Prostate gland (tissue), 2 donors: Measurements from ENCODE around the gene MAP3K15.

Source experiments
- POLR2A ChIP-seq: fragments of 450-650 bp; IDR thresholded peaks from one replicate; pipeline ENCODE4 v1.6.1; 2016; ENCODE audit warnings: antibody characterized with exemption, mild to moderate bottlenecking
- POLR2AphosphoS5 ChIP-seq: sonication (generic); formaldehyde crosslinking; IDR thresholded peaks from one replicate; pipeline ENCODE4 v1.6.1; 2017; ENCODE audit warnings: antibody characterized with exemption
- TF ChIP-seq, protein P1 (sequence below), 4 experiments: fragments of 200-600 bp in 2 of 4; fragments of 450-650 bp in 2 of 4; sonication (generic) in 2 of 4; IDR thresholded peaks; 1 replicate in 3 of 4; 2 replicates in 1 of 4; pipeline ENCODE4 v1.5.1; 2016 to 2019; ENCODE audit warnings: antibody characterized with exemption in 4 of 4, mild to moderate bottlenecking in 2 of 4, moderate library complexity in 2 of 4

DNA sequence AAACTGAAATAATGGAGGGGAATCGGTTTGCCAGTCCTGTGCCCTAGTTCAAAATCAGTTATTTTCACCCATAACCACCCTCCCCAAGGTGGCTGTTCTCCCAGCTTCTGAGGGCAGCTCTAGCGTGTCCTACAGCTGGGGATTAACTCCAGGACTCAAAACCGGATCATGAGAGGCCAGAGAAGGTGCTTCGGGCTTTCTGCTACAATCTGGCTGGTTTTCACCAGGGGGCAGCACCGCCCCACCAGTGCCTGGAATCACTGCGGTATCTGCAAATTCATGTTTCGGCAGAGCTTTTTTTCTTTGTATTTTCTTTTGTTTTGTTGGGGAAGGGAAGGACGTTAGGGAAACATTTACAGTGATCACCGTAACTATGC, 143.2 kb downstream of the MAP3K15 start:
- TF ChIP-seq, protein P1, sequence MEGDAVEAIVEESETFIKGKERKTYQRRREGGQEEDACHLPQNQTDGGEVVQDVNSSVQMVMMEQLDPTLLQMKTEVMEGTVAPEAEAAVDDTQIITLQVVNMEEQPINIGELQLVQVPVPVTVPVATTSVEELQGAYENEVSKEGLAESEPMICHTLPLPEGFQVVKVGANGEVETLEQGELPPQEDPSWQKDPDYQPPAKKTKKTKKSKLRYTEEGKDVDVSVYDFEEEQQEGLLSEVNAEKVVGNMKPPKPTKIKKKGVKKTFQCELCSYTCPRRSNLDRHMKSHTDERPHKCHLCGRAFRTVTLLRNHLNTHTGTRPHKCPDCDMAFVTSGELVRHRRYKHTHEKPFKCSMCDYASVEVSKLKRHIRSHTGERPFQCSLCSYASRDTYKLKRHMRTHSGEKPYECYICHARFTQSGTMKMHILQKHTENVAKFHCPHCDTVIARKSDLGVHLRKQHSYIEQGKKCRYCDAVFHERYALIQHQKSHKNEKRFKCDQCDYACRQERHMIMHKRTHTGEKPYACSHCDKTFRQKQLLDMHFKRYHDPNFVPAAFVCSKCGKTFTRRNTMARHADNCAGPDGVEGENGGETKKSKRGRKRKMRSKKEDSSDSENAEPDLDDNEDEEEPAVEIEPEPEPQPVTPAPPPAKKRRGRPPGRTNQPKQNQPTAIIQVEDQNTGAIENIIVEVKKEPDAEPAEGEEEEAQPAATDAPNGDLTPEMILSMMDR (IDR thresholded peaks at IDR 0.05) = peak in 3 of 4 experiments; percentile 45 to 58 (median 50)
- TF ChIP-seq POLR2A (no peak), POLR2AphosphoS5 (no peak)
